Measurements from ENCODE around the gene KCNQ1.

DNA sequence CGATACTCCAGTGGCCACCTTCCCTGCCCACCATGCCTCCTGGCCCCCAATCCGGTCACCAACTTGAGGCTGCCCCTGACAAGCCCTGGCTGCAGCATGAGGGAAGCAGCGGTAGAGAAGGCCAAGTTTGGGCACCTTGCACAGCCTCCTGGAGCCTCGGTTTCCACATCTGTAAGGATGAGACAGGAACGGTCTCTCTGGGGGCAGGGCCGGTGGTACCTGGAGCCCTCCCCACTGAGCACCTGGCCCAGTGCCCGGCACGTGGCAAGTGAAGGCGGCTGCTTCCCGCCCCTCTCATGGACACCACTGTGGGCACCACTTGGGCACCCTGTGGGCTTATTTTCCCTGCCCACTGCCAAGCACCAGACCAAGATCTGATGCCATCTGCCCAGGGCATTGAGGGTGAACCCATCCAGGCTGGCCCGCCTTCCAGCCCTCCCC, 363.0 kb downstream of the KCNQ1 start:
- TF ChIP-seq PCBP1 (IDR thresholded peaks at IDR 0.05; ENCODE audit: borderline replicate concordance, low read depth, low read length) = no peak
- TF ChIP-seq ZNF253 (CRISPR knock-in tag; IDR thresholded peaks at IDR 0.05; ENCODE audit: borderline replicate concordance) = no peak
- no peak for TF ChIP-seq NR3C1 (CRISPR knock-in tag; IDR thresholded peaks at IDR 0.05)
- TF ChIP-seq POLR2A (IDR thresholded peaks at IDR 0.05; ENCODE audit: insufficient read depth in 1 of 2, low read depth in 2 of 2, low read length in 2 of 2) = no peak
- no peak for TF ChIP-seq POLR2AphosphoS5 (IDR thresholded peaks at IDR 0.05; ENCODE audit: low read depth, low read length)
- no peak for TF ChIP-seq HDAC6 (IDR thresholded peaks at IDR 0.05; ENCODE audit: low read depth, low read length)
- no peak for TF ChIP-seq RAD21 (CRISPR knock-in tag; IDR thresholded peaks at IDR 0.05)
- no peak for TF ChIP-seq TBP (CRISPR knock-in tag; IDR thresholded peaks at IDR 0.05)
- TF ChIP-seq, protein P1, sequence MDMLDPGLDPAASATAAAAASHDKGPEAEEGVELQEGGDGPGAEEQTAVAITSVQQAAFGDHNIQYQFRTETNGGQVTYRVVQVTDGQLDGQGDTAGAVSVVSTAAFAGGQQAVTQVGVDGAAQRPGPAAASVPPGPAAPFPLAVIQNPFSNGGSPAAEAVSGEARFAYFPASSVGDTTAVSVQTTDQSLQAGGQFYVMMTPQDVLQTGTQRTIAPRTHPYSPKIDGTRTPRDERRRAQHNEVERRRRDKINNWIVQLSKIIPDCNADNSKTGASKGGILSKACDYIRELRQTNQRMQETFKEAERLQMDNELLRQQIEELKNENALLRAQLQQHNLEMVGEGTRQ (IDR thresholded peaks at IDR 0.05; ENCODE audit: low read depth, low read length) = no peak
- TF ChIP-seq, protein P1 (CRISPR knock-in tag; IDR thresholded peaks at IDR 0.05; ENCODE audit: borderline replicate concordance) = no peak
- TF ChIP-seq ZNF337 (CRISPR knock-in tag; IDR thresholded peaks at IDR 0.05; ENCODE audit: borderline replicate concordance, low read depth) = no peak
- TF ChIP-seq, protein P2, sequence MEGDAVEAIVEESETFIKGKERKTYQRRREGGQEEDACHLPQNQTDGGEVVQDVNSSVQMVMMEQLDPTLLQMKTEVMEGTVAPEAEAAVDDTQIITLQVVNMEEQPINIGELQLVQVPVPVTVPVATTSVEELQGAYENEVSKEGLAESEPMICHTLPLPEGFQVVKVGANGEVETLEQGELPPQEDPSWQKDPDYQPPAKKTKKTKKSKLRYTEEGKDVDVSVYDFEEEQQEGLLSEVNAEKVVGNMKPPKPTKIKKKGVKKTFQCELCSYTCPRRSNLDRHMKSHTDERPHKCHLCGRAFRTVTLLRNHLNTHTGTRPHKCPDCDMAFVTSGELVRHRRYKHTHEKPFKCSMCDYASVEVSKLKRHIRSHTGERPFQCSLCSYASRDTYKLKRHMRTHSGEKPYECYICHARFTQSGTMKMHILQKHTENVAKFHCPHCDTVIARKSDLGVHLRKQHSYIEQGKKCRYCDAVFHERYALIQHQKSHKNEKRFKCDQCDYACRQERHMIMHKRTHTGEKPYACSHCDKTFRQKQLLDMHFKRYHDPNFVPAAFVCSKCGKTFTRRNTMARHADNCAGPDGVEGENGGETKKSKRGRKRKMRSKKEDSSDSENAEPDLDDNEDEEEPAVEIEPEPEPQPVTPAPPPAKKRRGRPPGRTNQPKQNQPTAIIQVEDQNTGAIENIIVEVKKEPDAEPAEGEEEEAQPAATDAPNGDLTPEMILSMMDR (CRISPR knock-in tag; IDR thresholded peaks at IDR 0.05) = no peak

Measured in HepG2 (cell line).